ENCODE data around the gene CD300LF.

Gene CD300LF

DNA sequence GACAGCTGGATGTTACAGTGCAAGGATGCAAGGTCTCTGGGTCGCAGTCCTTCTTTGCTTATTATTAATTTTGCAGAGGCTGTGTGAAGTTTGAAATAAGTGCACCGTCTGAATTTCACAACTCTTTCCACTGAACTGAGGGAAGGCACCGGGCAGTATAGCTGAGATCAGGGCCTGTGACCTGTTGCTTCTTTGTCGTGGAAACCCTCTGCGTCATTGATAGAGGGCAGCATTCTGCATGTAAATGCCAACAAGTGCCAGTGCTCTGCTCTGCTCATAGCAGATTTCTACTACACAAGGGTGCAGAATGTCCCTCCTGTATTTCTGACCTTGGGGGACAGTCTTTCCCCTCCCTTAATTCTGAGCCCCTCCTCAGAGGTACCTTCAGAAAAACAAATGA, 26.0 kb downstream of the CD300LF start:
- no peak for DNase-seq (ENCODE audit: low read depth)

DNA sequence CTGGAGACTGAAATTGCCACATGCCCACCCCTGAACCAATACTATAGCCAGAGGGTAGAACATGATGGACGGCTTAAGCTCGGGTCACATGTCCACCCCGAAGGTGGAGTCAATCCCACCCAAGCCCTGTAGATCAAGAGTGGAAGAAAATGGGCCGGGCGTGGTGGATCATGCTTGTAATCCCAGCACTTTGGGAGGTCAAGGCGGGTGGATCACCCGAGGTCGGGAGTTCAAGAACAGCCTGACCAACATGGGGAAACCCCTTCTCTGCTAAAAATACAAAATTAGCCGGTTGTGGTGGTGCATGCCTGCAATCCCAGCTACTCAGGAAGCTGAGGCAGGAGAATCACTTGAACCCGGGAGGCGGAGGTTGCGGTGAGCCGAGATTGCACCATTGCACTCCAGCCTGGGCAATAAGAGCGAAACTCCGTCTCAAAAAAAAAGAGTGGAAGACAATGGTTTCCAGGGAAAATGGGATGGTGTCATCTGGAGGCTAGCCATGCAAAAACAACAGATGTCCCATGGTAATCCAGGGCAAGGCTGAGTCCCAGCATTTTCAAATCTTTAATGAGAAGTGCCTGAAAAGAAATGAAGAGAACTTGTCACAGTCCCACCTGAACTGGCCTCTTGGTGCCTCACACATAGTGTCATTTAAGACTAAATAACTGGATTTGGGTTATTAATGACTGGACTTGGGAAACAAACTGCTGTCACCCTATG, 30.1 kb downstream of the CD300LF start:
- DNase-seq (ENCODE audit: low read depth): no peak

DNA sequence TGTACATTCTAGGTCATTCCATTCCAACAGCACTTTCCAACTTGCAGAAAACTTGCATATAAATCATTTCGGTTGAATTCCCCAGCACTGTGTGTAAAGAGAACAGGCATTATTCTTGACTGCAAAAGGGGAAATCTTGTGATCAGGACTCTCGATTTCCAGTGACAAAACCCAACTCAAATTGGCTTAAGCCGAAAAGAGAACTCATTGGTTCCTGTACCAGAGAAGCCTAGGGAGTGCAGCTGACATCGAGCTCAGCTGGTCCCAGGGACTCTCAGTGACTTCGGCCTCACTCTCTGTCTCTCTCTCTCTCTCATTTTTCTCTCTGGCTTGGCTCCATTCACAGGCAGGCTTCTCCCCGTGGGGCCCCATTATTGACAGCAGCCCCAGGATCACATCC, 30.7 kb downstream of the CD300LF start:
- DNase-seq (ENCODE audit: low read depth): no peak

DNA sequence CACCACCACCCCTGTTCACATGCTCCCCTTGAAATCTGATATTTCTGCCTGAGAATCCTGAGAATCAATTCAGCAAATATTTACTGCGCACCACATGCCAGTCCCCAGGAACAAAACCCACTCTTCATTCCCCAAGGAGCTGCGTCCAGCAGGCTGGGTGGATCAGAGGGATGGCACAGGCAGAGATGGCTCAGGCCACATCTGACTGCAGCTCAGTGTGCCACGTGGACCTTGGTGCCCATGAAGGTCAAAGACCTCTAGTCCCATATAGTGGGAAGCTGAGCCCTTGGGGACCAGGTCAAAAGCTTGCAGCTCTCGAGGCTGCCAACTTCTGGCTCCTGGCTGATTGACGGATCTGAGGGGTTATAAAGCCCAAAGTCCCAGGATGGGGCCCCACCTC, 31.8 kb downstream of the CD300LF start:
- no peak for DNase-seq (ENCODE audit: low read depth)

DNA sequence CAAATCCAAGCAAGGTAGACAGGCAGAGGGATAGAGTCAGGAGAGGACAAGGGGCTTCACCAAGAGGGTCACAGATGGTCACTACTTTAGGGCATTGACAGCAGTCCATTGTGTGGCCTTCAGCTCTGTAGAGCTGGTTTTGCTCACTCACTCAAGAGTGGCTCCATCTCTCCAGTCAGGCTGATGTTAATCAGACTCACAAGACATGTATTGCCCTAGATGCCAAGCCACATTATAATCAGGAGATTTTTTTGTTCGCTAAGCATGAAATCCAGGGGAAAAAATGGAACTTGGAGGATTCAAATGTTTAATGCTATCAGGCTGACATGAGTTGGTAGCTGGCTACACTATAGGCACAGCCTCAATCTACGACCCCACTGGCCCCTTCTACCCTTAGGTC, 32.5 kb downstream of the CD300LF start:
- DNase-seq (ENCODE audit: low read depth): no peak

DNA sequence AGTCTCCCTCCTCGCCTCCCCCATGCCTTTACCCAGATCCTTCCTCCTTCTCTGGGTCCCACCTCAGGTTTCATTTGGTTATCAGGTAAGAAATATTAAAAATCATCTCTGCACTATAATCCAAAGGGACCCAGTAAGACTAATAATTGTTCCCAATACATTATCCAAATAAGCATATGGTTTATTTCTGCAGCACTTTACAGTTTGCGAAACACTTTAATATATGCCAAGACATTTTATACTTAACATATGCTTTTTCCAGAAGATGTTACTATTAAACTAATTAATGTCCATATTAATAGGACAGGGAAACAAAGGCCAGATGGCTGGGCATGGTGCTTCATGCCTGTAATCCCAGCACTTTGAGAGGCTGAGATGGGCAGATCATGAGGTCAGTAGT, 33.3 kb downstream of the CD300LF start:
- no peak for DNase-seq (ENCODE audit: low read depth)

DNA sequence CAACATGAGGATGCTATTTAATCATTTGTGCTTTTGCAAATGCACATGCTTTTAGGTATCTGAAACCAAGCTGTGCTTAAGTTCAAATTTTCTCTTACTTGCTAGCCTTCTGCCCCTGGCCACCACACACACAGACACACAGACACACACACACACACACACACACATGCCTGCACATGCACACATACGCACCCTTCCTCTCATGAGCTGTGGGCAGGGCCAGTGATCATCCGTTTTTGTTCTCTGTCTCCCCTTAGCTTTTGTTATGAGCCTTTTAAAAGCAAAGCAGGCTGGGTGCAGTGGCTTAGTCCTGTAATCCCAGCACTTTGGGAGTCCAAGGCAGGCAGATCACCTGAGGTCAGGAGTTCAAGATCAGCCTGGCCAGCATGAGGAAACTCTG, 34.2 kb downstream of the CD300LF start:
- no peak for DNase-seq (ENCODE audit: low read depth)

DNA sequence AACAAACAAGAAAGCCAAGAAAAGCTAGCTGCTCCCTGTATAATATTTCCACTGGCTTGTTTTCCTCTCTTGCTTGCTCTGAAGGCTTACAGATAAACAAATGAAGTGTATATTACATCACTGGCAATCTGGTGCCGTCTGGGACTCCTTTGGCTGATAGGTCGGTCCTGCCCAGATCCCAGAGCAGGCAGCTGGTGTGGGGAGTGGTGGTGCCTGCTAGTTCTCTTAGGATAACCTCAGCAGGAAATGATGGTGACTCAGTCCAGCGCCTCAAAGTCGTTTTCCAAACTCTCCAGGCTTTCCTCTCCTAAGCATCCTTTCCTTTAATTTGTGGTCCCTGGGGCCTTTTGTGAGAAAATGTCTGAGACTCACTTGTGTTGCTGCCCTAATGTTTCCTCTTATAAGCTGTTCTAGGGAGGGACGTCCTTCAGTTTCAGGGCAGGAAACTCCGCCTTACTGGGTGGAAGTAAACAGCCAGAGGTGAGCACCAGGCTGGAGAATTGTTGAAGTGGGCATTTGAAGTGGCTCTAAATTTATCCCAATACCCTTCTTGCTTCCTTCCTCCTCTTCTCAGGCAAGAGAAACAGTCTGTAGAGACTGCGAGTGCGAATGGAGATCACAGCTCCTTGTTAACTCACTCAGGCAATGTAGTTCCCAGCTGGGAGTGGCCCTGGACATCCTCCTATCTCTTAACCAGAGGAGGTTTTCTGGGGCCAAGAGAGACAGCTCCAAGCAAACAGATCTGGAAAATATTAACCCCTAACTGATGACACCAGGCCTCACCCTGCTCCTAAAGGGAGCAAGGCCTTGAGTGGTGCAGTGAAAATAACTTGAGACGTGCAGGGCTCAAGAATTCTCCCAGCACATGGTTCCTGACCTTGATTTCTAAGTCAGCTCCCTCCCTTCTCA, 34.9 kb downstream of the CD300LF start:
- DNase-seq (ENCODE audit: low read depth): no peak

DNA sequence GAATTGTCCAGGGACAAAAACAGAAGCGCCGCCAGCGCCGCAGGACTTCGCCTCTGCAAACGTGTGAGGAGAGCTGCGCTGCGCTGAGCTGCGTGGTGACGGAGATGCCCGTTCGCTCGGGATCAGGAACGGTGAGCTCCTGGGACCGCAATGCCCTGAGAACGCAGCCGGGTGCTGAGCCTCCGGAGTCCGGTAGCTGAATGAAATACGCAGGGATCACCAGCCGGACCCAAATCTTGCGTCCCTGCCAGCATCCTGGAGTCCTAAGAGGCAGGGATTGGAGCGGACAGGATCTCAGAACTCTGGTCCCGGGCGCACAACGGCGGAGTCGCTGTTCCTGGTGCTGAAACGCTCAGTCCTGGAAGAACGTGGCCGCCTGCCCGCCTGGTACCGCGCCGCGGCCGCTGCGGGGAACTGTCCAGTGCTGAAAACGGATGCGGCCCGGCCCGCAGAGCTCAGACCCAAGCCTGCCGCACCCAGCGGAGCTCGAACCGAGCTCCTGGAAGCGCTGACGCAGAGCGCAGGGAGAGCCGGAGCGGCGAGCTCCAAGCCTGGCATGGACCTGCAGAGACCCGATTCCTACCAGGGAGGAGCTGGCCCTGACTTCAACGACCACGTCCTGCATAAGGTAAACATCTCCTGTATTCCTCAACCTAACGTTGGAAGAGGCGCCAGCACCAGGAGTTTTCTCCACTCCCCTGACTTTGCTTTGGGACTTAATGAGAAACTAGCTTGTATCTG, 41.5 kb downstream of the CD300LF start:
- DNase-seq (ENCODE audit: low read depth): peak; percentile 58

DNA sequence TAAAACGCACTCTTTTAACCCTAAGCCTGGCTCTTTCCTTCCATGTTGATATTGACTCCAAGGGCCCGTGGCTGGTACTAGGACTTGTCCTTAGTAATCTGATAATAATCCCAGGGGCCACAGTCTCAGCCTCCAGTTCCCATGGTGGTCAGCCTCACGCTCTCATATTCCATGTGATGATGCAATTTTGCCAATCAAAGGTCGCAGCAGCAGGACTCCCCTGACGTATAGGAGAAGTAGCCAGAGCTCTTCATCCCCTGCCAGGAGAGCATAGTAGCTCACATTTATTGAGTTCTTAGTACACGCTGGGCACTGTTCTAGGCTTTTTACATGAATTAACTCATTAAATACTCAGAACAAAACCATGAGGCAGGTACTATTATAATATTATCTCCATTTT, 42.4 kb downstream of the CD300LF start:
- no peak for DNase-seq (ENCODE audit: low read depth)

DNA sequence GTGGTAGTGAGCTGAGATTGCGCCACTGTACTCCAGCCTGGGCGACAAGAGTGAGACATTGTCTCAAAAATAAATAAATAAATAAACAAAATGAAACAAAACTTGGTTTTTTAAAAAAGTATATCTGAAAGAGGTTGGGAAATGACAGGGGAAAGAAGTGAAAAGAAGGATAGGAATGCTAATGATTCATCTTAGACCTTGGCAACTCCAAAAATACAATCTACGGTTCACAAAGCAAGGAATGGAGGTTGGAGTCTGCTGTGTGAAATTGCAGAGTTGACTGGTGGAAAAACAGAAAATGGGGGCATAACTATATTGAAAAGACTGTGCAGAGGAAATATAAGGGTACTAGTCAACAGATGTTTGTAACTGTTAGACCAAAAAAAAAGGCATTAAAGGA, 49.2 kb downstream of the CD300LF start:
- no peak for DNase-seq (ENCODE audit: low read depth)

DNA sequence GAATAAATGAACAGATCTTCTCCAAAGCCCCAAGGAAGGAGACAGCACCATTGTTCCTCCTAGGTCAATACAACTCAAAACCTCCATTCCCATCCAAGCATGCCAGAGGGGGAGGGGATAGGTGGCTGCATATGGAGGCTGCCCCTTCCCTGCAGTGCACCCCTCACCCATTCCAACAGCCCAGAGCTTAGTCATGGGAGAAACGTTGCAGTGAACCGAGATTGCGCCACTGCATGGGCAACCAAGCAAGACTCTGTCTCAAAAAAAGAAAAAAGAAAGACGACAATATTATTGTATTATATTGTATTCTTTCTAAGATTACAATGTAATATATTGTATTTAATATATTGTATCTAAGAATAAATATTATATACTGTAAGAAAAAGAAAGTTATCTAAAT, 52.8 kb downstream of the CD300LF start:
- no peak for DNase-seq (ENCODE audit: low read depth)

DNA sequence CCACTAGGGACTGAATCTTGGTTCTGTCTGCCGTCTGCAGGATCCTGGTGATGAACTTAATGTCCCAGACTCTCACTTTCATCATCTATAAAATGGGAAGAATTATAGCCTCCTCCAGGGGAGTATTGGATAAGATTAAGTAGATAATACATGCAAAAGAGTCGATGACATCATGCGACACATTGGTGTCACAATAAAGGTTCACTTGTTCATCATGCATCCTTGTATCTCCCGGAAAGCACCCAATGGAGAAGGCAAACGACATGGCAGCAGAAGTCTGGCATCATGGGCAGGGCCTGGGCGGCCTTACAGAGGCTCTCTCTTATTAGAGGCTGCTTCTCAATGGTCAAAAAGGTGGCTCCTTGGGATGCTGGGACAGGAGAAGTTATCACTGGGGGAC, 54.1 kb downstream of the CD300LF start:
- DNase-seq (ENCODE audit: low read depth): no peak

DNA sequence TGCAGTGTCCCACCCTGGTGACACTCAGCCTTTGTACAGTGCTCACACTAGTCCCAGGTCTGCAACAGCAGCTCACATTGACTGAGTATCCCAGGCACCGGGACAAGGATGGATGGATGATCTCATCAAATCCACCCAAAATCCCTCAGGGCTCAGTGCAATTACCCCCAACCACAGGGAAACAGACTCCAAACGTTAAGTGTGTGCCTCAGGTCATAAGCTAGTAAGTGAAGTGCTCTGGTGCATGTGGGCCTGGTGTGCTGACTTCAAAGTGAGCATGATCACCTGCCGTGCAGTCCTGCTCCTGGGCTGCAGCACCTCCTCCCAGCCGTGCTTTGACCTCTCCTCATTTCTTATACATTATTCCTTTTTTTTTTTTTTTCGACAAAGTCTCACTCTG, 58.0 kb downstream of the CD300LF start:
- no peak for DNase-seq (ENCODE audit: low read depth)

DNA sequence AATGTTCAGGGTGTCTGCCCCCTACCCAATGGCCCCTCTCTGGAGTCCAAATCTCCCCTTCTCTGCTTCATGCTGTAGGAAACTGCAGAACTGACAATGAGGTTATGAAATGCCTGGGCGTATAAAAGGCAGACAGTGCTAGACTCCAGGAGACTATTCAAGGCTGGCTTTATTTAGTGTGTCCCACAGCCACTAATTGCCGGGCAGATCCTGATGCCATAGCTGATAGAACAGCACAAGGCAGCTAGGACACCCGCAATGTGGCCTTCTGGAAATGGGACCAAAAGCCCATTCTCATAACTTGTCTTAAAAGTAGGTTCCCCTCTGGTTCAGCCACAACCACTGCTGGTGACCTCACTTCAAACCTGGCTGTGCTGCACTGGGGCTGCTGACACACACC, 60.7 kb downstream of the CD300LF start:
- DNase-seq (ENCODE audit: low read depth): no peak

DNA sequence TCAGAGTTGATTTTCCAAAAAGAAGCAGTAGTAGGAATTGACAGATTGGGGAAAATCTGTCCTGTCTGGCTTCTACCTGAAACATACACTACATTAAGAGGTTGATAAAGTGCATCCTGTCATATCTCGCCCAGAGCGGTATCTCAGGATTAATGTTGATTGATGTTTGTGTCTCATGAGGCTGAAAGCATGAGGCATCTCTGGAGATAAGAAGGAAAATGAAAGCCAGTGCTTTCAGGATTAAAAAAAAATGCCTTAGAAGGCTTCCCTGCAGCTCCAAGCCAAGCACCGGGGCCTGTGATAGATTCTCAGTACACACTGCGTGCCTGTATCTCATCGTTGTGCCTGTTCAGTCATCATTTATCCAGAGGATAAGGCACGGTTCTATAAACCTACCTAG, 62.8 kb downstream of the CD300LF start:
- no peak for DNase-seq (ENCODE audit: low read depth)

DNA sequence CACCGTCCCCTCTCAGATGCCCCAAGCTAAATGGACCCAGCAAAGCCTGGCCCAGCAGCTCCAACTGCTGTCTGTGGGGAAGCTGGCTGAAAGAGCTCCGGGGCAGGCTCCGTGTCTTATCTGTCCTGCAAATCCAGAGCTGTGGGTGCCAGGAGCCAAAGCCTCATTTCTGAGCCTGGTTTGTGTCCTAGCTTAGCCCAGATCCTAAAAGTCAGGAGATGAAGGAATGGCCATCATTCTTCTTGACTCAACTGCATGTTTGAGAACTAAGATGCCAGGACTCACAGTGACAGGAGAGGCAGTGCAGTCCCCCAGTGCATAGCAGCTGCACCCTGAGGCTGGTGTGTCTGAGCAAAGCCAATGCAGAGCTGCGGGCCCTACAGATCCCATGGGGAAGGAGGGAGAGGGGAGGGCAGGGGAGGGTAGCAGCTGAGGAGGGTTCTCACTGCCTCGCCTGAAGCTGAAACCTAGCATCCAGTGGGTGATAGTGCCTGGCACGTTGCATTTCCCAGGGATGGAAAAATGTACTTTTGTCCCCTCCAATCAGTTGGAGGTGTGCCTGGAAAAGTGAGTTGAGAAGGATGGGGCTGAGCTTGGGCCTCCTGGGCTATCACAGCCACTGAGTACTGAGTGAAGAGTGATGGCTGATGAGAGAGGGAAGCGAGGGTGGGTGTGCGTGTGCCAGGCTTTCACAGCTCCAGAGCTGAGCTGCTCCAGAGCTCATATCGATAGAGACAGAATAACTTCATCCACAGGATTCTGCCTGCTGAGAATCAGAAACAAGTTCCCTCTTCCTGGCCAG, 64.7 kb downstream of the CD300LF start:
- DNase-seq (ENCODE audit: low read depth): no peak

DNA sequence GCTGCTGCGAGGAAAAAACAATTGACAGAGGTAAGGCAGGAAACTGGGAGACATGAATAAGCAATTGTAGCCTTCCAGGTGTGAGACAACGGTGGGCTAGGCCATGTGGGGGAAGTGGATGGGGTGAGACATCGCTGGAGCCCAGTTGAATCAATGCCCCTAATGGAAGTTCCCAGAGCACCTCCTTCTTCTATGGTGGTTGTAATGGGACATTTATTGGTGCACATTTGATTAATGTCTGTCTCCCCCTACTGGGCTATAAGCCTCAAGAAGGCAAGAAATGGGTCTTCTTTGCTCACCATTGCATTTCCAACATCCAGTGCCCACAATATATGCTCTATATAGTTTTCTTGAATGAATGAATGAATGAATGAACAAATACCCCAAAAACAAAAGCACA, 66.5 kb downstream of the CD300LF start:
- DNase-seq (ENCODE audit: low read depth): no peak

DNA sequence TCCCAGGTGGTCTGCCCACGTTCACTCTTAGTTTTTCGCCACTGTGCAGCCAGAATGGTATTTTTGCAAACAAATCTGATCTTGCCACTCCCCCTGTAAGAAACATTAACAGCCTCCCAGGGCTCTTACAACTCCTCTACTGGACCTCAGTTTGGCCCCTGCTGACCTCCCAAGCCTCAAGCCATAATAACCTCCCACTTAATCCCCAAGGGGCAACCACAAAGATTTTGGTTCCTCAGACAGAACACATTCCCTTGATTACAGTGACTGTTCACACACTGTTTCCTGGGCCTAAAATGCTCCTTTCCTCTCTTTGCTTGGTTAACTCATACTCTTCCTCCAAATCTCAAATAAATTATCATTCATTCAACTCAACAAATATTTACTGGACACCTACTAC, 67.7 kb downstream of the CD300LF start:
- DNase-seq (ENCODE audit: low read depth): no peak

DNA sequence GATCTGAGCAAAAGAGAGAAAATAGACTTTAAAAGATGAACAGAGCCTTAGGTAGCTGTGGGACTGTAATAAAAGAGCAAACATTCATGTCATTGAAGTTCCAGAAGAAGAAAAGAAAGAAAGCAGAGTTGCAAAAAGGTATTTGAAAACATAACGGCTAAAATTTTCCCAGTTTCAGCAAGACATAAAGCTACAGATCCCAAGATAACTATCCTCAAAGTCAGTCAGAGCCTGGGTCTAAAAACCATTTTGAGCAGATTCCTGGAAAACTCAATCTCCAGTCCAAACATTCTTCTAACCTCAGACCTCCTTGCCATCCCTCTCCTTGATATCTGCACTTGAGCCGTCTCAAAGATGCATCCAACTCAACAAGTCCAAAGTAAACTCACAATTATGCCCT, 68.3 kb downstream of the CD300LF start:
- DNase-seq (ENCODE audit: low read depth): no peak

Measured in activated T-helper 1 cell treated with Interleukin-2 at 50 U/mL for 16 hours (primary cell).